ENCODE results near the gene B4GALT3.

Gene B4GALT3

DNA sequence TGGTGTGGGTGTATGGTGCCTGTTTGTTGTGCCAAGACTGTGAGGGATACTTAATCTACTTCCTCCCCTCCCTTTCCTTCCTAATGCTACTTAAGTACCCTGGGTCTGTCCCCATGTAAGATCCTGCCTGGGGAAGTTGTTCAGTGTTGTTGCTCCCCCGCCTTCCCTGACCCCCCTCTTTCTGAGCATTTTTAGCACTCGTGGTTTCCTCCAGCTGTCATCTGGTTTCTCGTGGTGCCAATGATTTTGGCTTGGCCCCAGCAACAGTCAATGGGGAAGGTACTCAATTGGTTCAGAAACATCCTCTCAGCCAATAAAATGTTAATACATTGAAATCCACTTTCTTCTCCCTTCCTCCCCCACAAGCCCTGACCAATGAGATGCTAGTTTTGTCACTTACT is 8.0 kb upstream of the B4GALT3 start:
- DNase-seq = peak; percentile 92

DNA sequence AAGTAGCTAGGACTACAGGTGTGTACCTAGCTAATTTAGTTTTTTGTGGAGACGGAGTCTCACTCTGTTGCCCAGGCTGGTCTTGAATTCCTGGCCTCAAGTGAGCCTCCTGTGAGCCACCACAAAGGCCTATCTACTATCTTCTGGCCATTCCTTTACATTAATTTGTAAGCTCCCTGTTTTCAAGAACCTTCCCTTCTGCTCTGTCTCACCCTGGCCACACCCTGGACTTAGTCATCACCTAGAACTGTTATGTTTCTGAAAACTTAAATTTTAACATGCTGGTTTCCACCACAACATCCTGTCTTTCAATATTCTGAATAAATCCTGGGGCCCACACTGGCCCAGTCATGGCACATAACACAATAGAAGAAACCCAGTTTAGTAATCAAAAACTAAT is 4.9 kb upstream of the B4GALT3 start:
- peak; percentile 78 for DNase-seq

DNA sequence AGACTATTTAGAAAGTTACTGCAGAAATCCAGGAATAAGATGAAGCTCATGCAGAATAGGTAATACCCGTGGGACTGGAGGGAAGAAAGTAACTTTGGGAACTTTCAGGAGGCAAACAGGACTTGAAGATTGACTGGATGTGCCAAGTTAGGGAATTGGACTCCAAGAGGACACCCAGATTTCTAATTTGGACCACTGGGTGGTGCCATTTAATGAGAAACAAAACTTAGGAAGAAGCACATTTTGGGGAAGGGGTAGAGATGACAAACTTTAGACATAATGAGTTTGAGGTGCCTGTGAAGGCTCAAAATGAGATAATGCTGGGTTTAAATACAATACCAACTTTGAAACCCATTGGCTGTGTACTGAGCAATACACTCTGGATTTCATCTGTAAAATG is 3.3 kb upstream of the B4GALT3 start:
- DNase-seq = peak; percentile 41

DNA sequence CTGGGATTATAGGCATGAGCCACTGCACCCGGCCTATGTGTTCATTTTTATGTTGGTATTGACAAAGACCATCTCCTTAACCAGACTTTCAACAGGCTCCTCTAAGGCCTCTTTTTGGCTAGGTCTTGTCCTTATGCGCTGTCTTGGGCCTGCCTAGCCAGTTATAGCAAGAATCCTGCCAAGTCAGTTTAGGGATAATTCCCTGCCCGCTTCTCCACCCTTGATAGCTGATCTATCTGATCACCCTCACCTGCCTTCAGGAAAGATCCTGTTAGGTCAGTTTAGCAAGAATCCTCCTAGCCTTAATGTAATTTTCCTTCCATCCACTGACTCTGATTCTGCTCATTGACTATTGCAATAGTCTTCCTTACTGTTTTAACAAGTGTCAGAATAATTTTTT is 2.4 kb upstream of the B4GALT3 start:
- DNase-seq = no peak

DNA sequence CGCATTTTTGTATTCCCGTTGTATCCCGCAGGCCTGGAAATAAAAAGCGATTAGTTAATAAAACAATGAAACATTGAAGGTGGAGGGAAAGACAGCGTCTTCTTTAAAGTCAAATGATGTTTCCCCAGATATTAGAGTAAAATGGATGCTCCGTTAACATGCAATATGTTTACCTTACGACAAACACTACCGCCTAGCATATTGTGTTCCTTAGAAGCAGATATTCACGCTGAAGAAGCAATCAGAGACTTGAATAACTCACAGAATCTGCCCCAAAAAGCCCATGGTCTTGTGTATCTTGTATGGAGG is 583 bp upstream of the B4GALT3 start:
- DNase-seq = no peak

DNA sequence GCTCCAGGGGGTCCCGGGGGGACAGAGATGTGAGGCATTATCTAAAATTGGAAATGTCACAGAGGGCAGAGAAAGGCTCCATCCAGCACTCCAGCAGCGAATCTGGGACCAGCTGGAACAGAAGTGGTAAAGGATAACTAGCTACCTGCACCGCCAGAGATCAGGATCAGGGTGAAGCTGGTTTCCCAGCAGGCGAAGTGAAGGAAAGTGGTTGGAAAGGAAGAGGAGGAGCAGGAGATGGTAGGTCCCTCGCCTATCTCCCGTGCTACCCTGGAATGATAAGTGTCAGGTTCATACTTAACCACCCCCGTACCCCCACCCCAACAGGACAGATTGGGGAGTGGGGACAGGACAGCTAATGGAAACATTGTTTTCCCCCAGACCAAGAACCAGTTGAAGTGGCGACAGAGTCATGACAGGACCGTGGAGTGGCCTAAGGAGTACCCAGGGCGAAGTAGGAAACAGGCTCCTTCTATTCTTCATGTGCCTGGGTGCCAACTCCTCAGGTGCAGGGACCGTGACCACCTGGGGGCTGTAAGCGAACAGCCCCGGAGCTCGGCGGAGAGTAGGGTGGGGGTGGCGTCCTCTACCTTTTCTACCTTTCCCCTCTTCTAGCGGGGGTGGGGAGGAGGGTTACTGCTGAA is 717 bp downstream of the B4GALT3 start:
- DNase-seq = no peak

DNA sequence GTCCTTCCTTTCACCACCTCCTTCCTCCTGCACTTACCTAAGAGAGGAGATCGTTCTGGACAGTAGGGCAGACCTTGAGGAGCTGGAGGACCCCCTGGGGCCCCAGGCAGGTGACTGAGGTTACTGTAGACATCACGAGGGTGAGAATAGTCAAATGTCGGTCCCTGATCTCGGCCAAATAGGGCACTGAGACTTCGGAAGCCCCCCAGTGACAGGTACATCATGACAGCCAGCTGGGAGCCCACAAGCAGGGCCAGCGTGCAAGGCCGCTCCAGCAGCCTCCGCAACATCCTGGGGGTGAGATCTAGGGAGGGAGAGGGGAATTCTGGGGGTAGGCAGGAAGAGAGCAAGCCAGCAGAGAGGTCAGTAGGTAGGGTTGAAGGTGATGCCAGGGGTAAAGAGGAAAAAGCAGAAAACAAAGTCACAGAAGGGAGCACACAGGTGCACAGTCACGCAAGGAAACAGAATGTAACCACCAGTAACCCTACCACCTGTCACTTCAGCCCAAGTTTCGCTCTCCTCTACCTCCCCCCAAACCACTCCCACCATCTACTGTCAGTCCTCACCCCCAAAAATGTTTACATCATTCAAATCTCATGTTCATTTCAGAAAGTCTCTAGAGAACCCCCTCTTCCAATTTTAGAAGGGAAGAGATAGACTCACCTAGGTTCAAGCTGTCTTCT is 1.4 kb downstream of the B4GALT3 start:
- no peak for DNase-seq

DNA sequence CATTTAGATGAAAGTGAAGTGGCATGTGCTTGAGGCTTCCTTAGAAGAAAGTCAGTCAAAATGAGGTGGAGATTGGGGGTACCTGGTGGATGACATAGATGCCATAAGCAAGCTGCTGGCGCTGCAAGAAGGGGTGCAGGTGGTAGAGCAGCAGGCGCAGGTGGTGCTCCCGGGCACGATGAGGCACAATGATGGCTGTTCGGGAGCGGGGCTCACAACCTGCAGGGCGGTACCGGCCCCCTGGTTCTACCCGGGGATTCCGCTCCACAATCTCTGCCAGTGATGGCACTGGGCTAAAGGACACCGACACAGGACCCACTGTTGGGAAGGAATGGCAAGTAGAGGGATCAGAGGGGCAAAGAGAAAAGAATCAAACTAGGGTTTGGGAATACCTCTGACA is 2.4 kb downstream of the B4GALT3 start:
- no peak for DNase-seq

DNA sequence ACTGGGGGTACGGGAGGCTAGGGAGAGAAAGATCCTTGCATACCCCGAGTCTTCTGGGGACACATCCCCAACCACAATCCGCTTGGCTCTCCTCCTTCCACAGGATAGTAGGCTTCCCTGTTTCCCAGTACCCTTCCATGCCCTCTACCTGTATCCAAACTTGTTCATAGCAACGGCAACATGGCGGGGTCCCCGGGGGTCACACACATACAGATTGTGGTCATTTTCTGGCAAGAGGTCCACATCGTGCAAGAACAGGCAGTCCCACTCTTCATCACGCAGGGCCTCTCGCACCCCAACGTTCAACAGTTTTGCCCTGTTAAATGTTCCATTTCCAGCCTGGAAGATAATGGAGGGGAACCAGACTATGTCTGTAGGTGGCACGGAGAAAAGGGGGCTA is 3.6 kb downstream of the B4GALT3 start:
- no peak for DNase-seq

DNA sequence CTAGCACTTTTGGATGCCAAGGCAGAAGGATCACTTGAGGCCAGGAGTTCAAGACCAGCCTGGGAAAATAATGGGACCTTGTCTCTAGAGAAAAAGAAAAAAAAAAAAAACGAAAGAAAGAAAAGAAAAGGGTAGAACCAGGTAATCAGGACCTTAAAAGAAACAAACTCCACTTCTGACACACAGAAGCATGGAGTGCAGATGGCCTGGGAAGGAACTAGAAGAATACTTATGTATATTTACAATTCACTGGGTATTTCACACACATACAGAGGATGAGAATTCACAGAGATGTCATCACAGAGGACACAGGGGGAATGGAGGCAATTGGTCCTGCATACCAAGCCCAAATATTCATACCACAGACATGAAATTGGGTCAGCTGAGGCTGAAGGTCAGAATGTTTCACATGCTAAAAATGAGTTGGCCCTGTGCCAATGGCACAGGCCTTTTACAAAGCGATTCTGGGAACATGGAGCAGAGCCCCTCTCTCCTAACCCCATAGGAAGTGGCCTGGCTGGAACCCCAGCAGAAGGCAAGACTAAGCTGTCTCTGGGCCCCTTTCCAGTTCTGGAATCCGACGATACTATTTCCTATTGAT is 4.4 kb downstream of the B4GALT3 start:
- no peak for DNase-seq

DNA sequence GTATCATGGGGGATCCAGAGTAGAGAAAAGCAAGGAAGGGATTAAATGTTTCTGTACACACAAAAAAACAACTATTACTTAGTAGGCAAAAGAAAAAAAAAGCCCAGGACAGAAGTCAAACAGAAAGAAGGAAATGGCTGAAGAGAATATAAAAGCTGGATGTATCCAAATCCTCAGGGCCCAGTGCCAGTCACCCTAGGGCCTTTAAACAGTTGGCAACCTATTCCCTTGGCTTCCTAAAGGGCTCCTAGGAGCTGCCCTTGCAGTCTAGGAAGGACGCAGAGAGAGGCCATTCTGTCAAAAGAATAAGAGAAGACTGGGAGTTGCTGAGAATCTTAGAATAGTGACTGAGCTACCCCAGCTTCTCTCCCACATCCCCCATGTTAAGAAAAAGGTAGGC is 5.0 kb downstream of the B4GALT3 start:
- no peak for DNase-seq

DNA sequence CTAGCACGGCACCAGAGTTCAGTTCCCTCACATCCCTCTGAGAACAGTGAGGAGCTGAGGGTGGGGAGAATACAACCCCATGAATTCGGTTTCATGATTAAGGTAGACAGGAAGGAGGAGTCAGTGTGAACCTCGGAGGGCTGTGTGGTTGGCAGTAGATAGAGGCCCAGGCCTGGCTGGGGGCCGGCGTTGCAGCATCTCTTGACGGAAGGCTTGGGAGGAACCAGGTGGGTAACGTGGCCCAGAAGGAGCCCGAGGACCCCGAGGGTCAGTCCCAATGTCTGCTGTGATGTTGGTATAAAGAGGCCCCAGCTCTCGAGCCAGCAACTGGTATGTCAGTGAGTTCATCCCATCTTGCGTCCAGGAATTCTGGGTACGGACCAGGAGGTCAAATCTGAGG is 5.6 kb downstream of the B4GALT3 start:
- DNase-seq = no peak

DNA sequence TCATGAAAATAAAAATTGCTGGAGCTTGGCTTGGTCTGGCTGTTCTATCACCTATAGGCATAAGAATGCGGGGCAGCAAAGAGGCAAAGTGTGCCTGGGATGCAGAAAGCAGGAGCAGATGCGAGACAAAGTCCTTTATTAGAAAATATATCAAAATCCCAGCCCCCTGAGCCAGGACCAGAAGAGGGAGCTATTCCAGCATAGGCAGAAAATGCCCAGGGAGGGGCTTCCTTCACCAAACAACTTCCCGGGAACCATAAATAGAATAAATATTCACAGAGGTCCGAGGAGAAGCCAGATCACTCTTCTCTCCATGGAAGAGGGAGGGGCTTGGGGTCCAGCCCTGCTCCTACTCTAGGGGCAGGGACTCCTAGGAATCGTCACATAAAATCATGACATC is 6.1 kb downstream of the B4GALT3 start:
- no peak for DNase-seq

DNA sequence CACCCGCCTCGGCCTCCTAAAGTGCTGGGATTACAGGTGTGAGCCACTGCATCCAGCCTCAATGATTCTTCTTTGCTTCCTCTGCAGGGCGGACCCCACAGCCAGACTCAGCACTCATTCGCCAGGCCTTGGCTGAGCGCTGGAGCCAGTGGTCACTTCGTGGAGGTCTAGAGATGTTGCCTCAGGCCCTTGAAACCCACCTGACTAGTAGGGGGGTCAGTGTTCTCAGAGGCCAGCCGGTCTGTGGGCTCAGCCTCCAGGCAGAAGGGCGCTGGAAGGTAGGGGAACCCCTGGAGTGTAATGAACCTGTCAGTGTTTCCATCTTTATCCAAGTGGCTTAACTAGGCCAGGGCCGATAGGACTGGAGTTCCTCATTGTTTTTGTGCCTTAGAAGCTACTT is 8.4 kb downstream of the B4GALT3 start:
- no peak for DNase-seq

DNA sequence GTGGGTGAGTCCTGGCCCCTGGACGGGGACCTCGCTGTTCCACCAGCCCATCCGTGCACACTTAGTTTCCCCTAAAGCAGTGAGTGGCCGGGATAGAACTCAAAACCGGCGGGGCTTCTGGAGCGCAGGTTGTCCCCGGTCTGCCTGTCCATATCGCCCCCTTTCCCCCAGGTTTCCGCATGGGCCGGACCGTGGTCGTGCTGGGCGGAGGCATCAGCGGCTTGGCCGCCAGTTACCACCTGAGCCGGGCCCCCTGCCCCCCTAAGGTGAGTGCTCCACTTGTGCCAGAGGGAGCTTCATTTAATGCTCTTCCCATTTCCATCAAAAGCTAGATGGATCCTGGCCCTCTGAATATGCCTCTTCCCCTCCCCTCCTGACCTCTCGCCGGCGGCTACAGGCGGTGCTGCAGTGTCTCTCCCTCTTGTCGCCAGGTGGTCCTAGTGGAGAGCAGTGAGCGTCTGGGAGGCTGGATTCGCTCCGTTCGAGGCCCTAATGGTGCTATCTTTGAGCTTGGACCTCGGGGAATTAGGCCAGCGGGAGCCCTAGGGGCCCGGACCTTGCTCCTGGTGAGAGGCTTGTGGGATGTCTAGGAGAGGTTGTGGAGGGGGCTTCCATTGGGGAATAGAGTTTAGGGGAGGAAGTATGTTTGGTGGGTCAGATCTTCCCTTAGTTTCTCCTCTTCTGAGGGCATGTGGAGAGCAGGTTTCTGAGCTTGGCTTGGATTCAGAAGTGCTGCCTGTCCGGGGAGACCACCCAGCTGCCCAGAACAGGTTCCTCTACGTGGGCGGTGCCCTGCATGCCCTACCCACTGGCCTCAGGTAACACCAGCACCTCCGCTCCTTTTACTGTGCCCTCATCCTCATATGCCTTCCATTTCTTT is 10.4 kb downstream of the B4GALT3 start:
- no peak for DNase-seq

DNA sequence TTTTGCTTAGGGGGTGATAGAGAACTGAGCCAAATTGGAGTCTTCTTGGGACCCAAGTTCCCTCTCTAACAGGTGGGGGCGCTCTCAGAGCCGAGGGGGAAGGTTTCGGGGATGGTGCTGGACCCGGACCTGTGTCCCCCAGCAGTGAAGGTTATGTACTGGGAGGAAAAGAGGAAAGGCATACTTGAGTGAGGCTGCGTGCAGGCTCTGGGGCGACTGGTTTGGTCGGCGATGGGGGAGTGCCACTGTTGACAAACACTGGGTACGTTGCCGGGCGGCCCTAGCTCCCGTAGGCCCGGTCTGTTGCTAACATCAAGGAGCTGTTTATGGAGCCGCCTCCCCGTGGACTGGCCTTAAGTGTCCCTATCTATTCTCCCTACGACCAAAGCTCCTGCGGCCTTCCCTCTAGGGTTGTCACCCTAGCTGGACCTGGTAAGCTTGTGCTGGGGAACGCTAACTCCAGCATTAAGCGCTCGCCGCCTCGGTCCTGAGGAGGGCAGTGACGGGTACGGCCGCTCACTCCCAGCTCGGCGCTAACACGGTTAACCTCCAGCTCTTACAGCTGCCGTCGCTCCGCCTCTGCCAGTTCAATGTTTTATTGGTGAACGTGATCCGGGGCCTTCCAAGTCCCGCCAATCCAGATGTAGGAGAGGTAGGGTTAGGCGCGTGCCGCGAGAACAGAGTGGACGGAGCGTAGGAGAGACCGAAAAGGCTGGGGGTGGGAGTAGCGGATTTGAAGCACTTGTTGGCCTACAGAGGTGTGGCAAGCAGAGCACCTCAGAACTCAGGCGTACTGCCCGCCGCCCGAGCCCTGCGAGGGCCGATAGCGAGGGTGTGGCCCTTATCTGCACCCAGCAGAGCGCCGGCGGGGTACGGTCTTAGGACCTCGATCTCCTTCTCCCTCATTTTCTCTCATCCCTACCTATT is 11.3 kb downstream of the B4GALT3 start, which contains the start of gene PPOX:
Gene PPOX (plus strand): TSS at position 685 of the 927 bp plus-strand sequence. CDS start 422 bp downstream, outside the sequence.
- peak; percentile 97 for DNase-seq

DNA sequence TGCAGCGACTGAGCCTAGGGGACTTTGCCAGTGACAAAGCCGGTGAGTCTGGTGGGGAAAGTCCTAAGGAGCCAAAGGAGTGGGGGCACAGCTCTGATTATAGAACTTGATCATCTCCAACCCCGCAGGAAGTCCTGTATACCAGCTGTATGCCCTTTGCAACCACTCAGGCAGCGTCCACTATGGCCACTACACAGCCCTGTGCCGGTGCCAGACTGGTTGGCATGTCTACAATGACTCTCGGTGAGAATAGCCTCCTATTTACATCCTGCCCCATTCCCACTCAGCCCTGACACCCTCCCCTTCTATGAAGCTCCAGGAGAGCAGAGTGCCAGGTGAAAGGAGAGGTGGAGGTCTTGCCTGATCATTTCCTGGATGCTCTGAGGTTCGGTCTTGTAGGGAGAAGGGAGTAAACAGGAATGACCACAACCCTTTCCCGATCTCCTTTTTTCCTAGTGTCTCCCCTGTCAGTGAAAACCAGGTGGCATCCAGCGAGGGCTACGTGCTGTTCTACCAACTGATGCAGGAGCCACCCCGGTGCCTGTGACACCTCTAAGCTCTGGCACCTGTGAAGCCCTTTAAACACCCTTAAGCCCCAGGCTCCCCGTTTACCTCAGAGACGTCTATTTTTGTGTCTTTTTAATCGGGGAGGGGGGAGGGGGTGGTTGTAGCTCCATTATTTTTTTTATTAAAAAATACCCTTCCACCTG is 12.3 kb downstream of the B4GALT3 start:
- no peak for DNase-seq

DNA sequence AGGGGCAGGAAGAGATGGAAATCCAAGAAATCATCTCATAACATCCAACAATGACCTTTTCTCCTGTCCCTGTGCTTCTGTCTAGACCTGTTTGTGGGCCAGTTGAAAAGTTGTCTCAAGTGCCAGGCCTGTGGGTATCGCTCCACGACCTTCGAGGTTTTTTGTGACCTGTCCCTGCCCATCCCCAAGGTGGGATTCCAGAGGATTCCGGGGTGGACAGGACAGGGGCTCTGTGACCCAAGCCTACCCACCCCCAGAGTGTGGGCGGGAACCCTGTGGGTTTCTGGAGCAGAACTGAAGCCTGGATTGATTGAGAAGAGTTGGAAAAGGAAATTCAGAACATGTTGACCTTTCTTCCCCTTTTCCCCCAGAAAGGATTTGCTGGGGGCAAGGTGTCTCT is 13.5 kb downstream of the B4GALT3 start:
- DNase-seq = no peak

DNA sequence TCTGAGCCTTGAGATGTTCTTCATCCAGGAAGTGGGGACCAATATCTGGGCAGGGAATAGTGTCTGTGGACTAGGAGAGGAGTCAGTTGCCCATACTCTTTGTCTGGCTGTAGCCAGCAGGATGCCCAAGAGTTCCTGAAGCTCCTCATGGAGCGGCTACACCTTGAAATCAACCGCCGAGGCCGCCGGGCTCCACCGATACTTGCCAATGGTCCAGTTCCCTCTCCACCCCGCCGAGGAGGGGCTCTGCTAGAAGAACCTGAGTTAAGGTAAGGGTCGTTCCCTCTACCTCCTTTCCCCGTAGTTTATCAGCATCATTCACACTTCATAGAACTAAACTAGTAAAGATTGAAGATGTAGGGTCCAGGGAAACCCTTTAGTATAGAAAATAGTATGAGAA is 14.5 kb downstream of the B4GALT3 start:
- DNase-seq = no peak

DNA sequence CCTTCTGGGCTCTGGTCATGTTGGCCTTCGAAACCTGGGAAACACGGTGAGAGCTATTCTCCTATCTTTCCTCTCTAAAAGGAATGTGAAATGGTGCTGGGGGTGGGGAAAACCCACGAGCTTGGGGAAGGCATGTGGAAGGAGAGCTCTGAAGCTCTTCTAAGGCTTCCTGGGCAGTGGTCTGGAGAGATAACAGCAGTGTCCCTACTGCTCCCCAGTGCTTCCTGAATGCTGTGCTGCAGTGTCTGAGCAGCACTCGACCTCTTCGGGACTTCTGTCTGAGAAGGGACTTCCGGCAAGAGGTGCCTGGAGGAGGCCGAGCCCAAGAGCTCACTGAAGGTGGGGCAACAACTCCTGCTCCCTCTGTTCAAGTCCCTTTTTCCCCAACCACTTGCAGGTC is 15.3 kb downstream of the B4GALT3 start:
- DNase-seq = no peak

DNA sequence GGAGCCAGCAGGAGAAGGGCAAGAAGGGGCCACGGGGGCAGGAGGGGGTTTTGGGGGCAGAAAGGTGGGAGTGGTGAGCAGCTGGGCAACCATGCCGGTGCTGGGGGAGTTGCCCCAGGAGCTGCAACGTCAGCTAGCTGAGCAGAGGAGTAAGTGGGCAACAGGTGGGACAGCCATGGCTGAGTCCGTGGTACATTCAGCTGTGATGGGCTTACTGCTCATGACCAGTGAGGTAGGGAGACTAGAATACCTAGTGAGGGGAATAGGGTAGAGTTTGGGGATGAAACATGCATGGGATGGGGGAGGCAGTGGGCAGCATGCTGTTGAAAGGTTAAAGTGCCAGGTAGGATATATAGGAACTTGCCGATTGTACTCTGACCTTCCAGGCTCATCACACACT is 15.7 kb downstream of the B4GALT3 start:
- no peak for DNase-seq

DNA sequence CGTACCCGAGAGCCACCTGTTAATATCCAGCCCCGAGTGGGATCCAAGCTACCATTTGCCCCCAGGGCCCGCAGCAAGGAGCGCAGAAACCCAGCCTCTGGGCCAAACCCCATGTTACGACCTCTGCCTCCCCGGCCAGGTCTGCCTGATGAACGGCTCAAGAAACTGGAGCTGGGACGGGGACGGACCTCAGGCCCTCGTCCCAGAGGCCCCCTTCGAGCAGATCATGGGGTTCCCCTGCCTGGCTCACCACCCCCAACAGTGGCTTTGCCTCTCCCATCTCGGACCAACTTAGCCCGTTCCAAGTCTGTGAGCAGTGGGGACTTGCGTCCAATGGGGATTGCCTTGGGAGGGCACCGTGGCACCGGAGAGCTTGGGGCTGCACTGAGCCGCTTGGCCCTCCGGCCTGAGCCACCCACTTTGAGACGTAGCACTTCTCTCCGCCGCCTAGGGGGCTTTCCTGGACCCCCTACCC is 16.6 kb downstream of the B4GALT3 start:
- no peak for DNase-seq

All from CD4-positive, alpha-beta T cell treated with Interleukin-21 for 1 hour (primary cell).